Gastrocnemius medialis (tissue), 4 donors: ENCODE results near the gene ITGA11.

Source experiments
- CTCF ChIP-seq, 5 experiments: fragments of 450-650 bp in 3 of 5; fragments of 200-600 bp in 2 of 5; sonication (generic) in 2 of 5; IDR thresholded peaks in 4 of 5; conservative IDR thresholded peaks in 1 of 5; 1 replicate in 4 of 5; 2 replicates in 1 of 5; pipeline ENCODE4 v1.5.1; 2016 to 2019; ENCODE audit warnings: antibody characterized with exemption in 5 of 5, mild to moderate bottlenecking in 3 of 5, moderate library complexity in 3 of 5
- POLR2A ChIP-seq, 2 donors: fragments of 450-650 bp; IDR thresholded peaks; one replicate each; pipeline ENCODE4 v1.6.1; 2017; ENCODE audit warnings: antibody characterized with exemption in 2 of 2, mild to moderate bottlenecking in 2 of 2, moderate library complexity in 2 of 2

GRCh38 chr15:68367226-68367625, 64.7 kb downstream of the ITGA11 start:
- TF ChIP-seq POLR2A (IDR thresholded peaks at IDR 0.05) (no peak), CTCF (IDR thresholded peaks at IDR 0.05 in 4 of 5, conservative IDR thresholded peaks at IDR 0.05 in 1 of 5) (no peak)
